GM20431 (cell line): ENCODE data around the gene PICK1.

Experiments
- in situ Hi-C: fragments of 300-500 bp; cut with MseI, MboI; formaldehyde crosslinking; loops from one replicate; pipeline ENCODE4 v1.15.0; 2020; ENCODE audit warnings: low sequenced_read_pairs; ENCODE audit not compliant: unreplicated experiment

PICK1 gene

GRCh38 chr22:38056969-38057891, at the start of gene PICK1:
PICK1 (plus strand) TSS chr22:38057404; CDS start chr22:38057810, 406 bp downstream.
- in situ Hi-C loops = no loop called here

GRCh38 chr22:38009000-38009806, 48.0 kb upstream of the PICK1 start:
- in situ Hi-C loops = no loop called here

- in situ Hi-C loops = no loop called here
Observed at GRCh38 chr22:38012604-38013072, 44.6 kb upstream of the PICK1 start.

- in situ Hi-C loops = no loop called here
Observed at GRCh38 chr22:38014083-38014482, 43.1 kb upstream of the PICK1 start.

- in situ Hi-C loops = no loop called here
Observed at GRCh38 chr22:38016182-38017151, 40.7 kb upstream of the PICK1 start.

GRCh38 chr22:38017272-38017920, 39.8 kb upstream of the PICK1 start:
- in situ Hi-C loops = no loop called here

GRCh38 chr22:38017939-38018885, 39.0 kb upstream of the PICK1 start:
- in situ Hi-C loops = no loop called here

GRCh38 chr22:38018938-38019827, 38.0 kb upstream of the PICK1 start:
- in situ Hi-C loops = no loop called here

GRCh38 chr22:38021206-38021605, 36.0 kb upstream of the PICK1 start:
- in situ Hi-C loops = no loop called here

- in situ Hi-C loops = no loop called here
Observed at GRCh38 chr22:38023045-38023444, 34.2 kb upstream of the PICK1 start.

- in situ Hi-C loops = no loop called here
Observed at GRCh38 chr22:38025514-38025913, 31.7 kb upstream of the PICK1 start.

- in situ Hi-C loops = no loop called here
Observed at GRCh38 chr22:38026130-38027111, 30.8 kb upstream of the PICK1 start.

- in situ Hi-C loops = no loop called here
Observed at GRCh38 chr22:38027487-38027886, 29.7 kb upstream of the PICK1 start.

- in situ Hi-C loops = no loop called here
Observed at GRCh38 chr22:38028344-38029130, 28.7 kb upstream of the PICK1 start.

- in situ Hi-C loops = no loop called here
Observed at GRCh38 chr22:38029370-38029769, 27.8 kb upstream of the PICK1 start.
